ENCODE results near the gene MOB3A. TPM values are rescaled to one million over a fixed set of nuclear protein-coding genes. Genes with fewer than 3 reads are reported as not detected.

Gene MOB3A
- total and polyA plus RNA-seq, 2 of the 13 experiments (the other 11 are each of a cell fraction or from before 2014, with no cell fraction given), result 3.5 to 17.8 TPM

GRCh38 chr19:2064788-2065524, 31.2 kb downstream of the MOB3A start (continued):
- TF ChIP-seq ZNF687 (CRISPR knock-in tag; IDR thresholded peaks at IDR 0.05), result peak; percentile 96
- TF ChIP-seq ZNF124 (CRISPR knock-in tag; IDR thresholded peaks at IDR 0.05), result no peak
- no peak for TF ChIP-seq AHDC1 (CRISPR knock-in tag; IDR thresholded peaks at IDR 0.05; ENCODE audit: borderline replicate concordance)
- TF ChIP-seq ZNF468 (CRISPR knock-in tag; IDR thresholded peaks at IDR 0.05), result no peak
- TF ChIP-seq WIZ (CRISPR knock-in tag; IDR thresholded peaks at IDR 0.05), result no peak
- TF ChIP-seq POLR2AphosphoS5 (IDR thresholded peaks at IDR 0.05; ENCODE audit: low read depth, low read length), result no peak
- TF ChIP-seq ZNF30 (CRISPR knock-in tag; IDR thresholded peaks at IDR 0.05), result no peak
- TF ChIP-seq ZNF550 (CRISPR knock-in tag; IDR thresholded peaks at IDR 0.05; ENCODE audit: borderline replicate concordance), result no peak
- no peak for TF ChIP-seq ZNF496 (CRISPR knock-in tag; IDR thresholded peaks at IDR 0.05; ENCODE audit: insufficient replicate concordance)
- no peak for TF ChIP-seq ZNF503 (CRISPR knock-in tag; IDR thresholded peaks at IDR 0.05)
- TF ChIP-seq DRAP1 (CRISPR knock-in tag; IDR thresholded peaks at IDR 0.05), result peak; percentile 45
- no peak for TF ChIP-seq ZFP82 (CRISPR knock-in tag; IDR thresholded peaks at IDR 0.05; ENCODE audit: borderline replicate concordance)
- no peak for TF ChIP-seq MED13 (CRISPR knock-in tag; IDR thresholded peaks at IDR 0.05)
- TF ChIP-seq PCBP1 (IDR thresholded peaks at IDR 0.05; ENCODE audit: borderline replicate concordance, low read depth, low read length), result no peak
- no peak for TF ChIP-seq ATF3 (CRISPR knock-in tag; IDR thresholded peaks at IDR 0.05)
- no peak for TF ChIP-seq ZNF17 (CRISPR knock-in tag; IDR thresholded peaks at IDR 0.05)
- TF ChIP-seq ELF1 (CRISPR knock-in tag; IDR thresholded peaks at IDR 0.05), result peak; percentile 6; the same call in 1 of the 2 replicates

Measured in HepG2 (cell line).